Measurements from ENCODE around the gene TAL1. TPM values are rescaled to one million over a fixed set of nuclear protein-coding genes. Genes with fewer than 3 reads are reported as not detected.

TAL1 gene
- total and polyA plus RNA-seq, 9 donors = 1.2 to 4.7 (median 2.4) TPM

DNA sequence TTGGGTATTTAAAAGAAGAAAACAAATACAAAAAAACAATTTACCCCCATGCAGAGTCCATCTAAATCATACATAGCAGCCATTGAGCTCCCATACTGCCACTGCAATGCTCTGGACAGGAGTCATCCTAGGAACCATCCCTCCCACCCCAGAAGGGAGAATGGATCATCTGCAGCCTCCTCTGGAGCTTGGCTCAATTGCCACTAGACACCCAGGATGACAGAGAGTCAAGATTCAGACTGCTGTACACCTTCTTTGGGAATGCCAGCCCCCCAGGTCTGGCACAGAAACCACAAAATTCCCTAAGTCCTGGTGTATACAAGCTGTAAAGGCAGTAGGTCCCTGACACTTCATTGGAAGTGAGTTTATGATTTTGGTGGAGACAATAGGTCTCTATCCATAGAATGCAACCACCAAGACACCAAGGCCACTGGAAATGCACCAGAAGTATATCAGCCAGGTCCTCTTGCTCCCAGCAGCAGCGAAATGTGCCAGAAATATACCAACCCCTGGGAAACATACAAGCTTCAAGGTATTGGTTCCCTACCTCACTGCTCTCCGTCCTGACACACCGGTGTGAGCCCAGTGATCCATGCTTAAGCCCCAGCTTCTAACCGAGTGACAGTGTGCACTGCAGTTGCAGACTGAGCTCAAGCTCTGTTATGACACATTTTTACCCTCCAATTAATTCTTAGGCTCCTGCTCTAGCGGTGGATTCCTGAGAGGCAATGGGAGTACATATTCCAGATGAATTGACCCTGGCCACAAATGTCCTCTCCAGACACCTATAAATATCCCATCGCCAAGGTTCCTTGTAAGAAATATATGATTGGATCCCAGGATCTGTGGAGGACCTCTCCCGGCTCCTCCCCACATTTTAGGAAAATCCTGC lies 4.4 kb downstream of the TAL1 start:
- WGBS, 3 donors = 47 to 62% (median 51%) methylated on average over 7 of the region's 7 CpGs
- no peaks in the 10 kb centered on the region for H3K36me3 ChIP-seq
- H3K27me3 ChIP-seq = peaks cover 5% of the 10 kb centered on the region
- H3K9me3 ChIP-seq = no peaks in the 10 kb centered on the region
- TF ChIP-seq EP300 (IDR thresholded peaks at IDR 0.05) (no peak), POLR2A (IDR thresholded peaks at IDR 0.05) (no peak)
- TF ChIP-seq, protein P1, sequence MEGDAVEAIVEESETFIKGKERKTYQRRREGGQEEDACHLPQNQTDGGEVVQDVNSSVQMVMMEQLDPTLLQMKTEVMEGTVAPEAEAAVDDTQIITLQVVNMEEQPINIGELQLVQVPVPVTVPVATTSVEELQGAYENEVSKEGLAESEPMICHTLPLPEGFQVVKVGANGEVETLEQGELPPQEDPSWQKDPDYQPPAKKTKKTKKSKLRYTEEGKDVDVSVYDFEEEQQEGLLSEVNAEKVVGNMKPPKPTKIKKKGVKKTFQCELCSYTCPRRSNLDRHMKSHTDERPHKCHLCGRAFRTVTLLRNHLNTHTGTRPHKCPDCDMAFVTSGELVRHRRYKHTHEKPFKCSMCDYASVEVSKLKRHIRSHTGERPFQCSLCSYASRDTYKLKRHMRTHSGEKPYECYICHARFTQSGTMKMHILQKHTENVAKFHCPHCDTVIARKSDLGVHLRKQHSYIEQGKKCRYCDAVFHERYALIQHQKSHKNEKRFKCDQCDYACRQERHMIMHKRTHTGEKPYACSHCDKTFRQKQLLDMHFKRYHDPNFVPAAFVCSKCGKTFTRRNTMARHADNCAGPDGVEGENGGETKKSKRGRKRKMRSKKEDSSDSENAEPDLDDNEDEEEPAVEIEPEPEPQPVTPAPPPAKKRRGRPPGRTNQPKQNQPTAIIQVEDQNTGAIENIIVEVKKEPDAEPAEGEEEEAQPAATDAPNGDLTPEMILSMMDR (IDR thresholded peaks at IDR 0.05) = no peak
- no peak overlapping the region for H3K4me3 ChIP-seq
- DNase-seq = no peak
- intact Hi-C loops (cut with DNase I) = no loop called here
- no peak overlapping the region for H3K27ac ChIP-seq
- peaks cover 9% of the 10 kb centered on the region for H3K4me1 ChIP-seq (ENCODE audit: insufficient read depth)

DNA sequence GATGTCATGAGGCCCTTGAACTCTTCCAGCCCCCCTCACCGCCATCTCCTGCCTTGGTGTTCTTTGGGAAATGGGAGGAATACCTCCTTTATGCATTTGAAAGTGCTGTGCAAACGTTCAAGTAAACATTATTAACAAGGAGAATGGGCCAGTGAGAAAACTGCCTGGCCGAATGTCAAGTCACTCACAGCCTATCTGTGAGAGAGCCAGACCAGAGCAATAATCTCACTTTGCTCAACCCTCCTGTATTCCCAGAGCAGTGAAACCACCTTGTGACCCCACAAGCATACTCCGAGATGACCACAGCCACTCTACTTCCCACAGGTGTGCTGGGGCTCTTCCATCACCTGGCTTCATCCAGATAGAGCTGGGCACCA lies 5.2 kb downstream of the TAL1 start:
- TF ChIP-seq, protein P1 (IDR thresholded peaks at IDR 0.05) = no peak
- TF ChIP-seq POLR2A (IDR thresholded peaks at IDR 0.05) (no peak), EP300 (IDR thresholded peaks at IDR 0.05) (no peak)
- peaks cover 5% of the 10 kb centered on the region for H3K27me3 ChIP-seq

DNA sequence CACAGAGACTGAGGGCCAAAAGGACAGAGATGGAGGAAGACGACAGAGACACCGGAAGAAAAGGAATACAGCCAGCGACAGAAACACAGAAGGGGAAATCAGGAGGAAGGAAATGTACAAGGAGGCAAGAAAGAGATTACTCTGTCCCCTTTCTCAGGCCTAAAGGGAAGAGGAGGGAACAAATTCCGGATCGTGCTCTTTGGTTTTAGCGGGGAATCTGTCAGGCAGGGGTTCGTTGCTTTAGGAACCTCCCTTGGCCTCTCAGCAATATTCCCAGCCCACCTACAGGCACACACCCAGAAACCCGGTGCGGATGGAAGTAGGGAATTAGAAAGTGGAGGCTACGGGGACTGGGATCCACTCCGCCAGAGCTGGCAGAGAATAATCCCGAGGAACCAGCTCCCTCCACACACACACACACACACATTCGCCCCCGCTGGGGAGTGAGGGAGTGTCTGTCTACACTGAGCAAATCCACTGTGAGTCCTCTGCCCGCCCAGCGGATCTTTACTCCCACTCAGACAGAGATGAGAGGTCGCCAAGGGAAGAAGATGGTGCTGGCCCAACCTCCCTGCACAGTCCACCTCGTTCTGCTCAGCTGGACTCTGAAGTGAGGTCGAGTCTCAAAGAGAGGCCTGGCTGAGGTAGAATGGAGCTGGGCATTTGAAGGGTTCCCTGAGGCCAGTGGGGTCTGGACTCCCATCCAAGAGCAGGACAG lies 5.7 kb downstream of the TAL1 start:
- intact Hi-C loops (cut with DNase I) = no loop called here
- Histone ChIP-seq H3K27me3 (peaks cover 5% of the 10 kb centered on the region), H3K4me1 (ENCODE audit: insufficient read depth) (peaks cover 7% of the 10 kb centered on the region), H3K4me3 (no peak overlapping the region), H3K9me3 (no peaks in the 10 kb centered on the region), H3K27ac (no peak overlapping the region), H3K36me3 (no peaks in the 10 kb centered on the region)
- WGBS, 3 donors = 16 to 20% (median 19%) methylated on average over 19 of the region's 19 CpGs
- DNase-seq = no peak
- TF ChIP-seq EP300 (IDR thresholded peaks at IDR 0.05) (no peak), POLR2A (IDR thresholded peaks at IDR 0.05) (no peak)
- TF ChIP-seq, protein P1 (IDR thresholded peaks at IDR 0.05) = no peak

More for the DNA sequence above, 5.2 kb downstream of the TAL1 start:
- no peaks in the 10 kb centered on the region for H3K36me3 ChIP-seq
- intact Hi-C loops (cut with DNase I) = no loop called here
- DNase-seq = no peak
- H3K9me3 ChIP-seq = no peaks in the 10 kb centered on the region
- peaks cover 9% of the 10 kb centered on the region for H3K4me1 ChIP-seq (ENCODE audit: insufficient read depth)
- H3K4me3 ChIP-seq = no peak overlapping the region
- H3K27ac ChIP-seq = no peak overlapping the region
- WGBS, 3 donors = 46 to 71% (median 57%) methylated on average over 4 of the region's 4 CpGs

DNA sequence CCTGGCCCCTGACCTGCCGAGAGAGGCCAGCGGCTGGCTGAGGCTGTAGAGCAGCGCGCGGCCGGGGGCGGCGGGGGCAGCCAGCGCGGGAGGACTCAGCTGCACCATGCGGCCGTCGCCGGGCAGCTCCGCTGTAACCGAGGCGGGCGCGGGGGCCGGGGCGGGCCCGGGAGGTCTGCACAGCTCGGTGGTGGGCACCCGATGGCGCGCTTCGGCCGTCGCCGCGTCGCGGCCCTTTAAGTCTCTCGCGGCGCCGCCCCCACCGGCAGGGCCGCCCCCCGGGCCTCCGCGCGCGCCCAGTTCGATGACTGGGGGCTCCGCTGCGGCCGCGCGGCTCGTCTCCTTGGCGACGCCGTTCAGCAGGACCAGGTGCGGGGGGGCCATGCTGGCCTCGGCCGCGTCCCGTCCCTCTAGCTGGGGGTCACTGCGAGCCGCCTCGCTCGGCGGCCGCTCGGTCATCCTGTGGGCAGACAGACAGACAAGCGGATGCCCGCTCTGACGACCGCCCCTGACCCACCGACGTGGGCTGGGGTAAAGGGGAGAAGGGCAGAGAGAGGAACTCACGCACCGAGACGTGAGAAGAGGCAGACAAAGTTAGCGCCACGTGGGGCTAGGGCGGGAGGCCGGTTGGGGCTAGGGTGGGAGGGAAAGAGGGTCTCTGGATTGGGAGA lies 6.5 kb downstream of the TAL1 start:
- H3K4me1 ChIP-seq (ENCODE audit: insufficient read depth) = peaks cover 6% of the 10 kb centered on the region
- H3K36me3 ChIP-seq = no peaks in the 10 kb centered on the region
- H3K27me3 ChIP-seq = peaks cover under 1% of the 10 kb centered on the region
- no peak for DNase-seq
- H3K27ac ChIP-seq = no peak overlapping the region
- H3K4me3 ChIP-seq = no peak overlapping the region
- 1 to 4% (median 1%) methylated on average over 25 to 79 of the region's 79 CpGs for WGBS, 3 donors
- intact Hi-C loops (cut with DNase I) = no loop called here
- TF ChIP-seq POLR2A (IDR thresholded peaks at IDR 0.05) (no peak), EP300 (IDR thresholded peaks at IDR 0.05) (no peak)
- TF ChIP-seq, protein P1 (IDR thresholded peaks at IDR 0.05) = no peak
- no peaks in the 10 kb centered on the region for H3K9me3 ChIP-seq
